ENCODE results near the gene ANGEL1.

Gene ANGEL1, protein sequence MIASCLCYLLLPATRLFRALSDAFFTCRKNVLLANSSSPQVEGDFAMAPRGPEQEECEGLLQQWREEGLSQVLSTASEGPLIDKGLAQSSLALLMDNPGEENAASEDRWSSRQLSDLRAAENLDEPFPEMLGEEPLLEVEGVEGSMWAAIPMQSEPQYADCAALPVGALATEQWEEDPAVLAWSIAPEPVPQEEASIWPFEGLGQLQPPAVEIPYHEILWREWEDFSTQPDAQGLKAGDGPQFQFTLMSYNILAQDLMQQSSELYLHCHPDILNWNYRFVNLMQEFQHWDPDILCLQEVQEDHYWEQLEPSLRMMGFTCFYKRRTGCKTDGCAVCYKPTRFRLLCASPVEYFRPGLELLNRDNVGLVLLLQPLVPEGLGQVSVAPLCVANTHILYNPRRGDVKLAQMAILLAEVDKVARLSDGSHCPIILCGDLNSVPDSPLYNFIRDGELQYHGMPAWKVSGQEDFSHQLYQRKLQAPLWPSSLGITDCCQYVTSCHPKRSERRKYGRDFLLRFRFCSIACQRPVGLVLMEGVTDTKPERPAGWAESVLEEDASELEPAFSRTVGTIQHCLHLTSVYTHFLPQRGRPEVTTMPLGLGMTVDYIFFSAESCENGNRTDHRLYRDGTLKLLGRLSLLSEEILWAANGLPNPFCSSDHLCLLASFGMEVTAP

GRCh38 chr14:76812422-76813383, at the start of gene ANGEL1:
Gene ANGEL1 (minus strand): TSS chr14:76812882. CDS start chr14:76812827, 55 bp downstream.
- peak; percentile 97 for DNase-seq

DNA sequence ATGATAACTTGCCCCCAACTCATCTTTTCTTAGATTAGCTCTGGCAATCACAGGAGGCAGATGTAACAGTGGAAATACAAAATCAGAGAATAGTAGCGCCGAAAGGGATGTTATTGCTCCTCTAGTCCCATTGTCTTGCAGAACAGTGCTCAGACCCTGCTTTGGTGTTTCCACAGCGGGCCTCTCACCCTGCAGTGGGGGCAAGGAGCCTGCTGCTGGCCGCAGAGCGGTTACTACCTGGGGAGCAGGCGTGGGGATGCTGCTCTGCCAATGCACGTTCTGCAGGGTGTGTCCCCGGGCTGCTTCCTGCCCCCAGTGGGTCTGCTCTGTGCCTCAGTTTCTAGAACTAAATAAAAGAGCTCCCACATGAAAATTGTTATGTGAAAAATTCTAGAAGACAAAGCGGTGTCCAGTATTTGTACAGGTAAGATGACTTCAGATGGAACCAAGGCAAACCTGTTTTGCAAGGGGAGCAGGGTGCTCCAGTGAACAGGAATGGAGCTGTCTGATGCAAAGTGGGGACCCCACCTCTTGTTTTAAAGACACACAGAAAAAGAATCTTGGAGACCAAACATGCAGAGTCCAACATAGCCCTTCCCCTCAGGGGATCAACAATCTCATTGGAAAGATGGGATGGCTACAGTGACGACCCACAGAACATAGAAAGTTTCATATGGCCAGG, 49.0 kb upstream of the ANGEL1 start:
- no peak for DNase-seq

- DNase-seq = no peak
Observed at GRCh38 chr14:76856769-76857168, 44.1 kb upstream of the ANGEL1 start.

- DNase-seq = no peak
Observed at GRCh38 chr14:76855066-76855465, 42.4 kb upstream of the ANGEL1 start.

- no peak for DNase-seq
Observed at GRCh38 chr14:76848879-76849278, 36.2 kb upstream of the ANGEL1 start.

DNA sequence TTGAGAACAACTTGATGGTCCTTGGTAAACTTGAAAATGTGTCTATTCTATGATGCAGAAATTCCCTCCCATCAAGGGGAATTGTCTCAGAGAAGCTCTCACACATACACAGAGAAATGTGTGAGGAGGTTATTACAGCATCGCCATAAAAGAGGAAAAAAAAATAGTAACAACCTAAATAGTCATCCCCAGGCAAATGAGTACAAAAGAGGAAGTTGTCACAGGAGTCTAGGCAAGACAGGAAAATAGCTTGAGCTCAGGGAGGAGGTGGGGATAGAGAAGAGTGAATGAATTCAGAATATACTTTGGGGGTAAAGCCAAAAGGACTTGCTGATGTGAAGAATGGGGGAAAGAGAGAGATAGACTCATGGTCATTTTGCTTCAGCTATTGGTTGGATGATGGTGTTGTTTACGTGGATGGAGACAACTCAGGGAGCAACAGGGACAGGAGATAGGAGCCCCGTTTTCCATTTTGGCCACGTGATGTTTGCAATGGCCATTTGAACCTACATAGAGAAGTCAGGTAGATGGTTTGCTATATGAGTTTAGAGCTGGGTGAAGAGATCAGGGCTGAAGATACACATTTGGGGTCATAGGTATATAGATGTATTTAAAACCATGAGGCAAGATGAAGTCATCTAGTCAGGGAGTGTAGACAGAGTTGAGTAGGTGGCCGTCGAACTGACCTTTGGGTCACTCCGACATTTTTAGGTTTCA, 33.8 kb upstream of the ANGEL1 start:
- no peak for DNase-seq

- DNase-seq = peak; percentile 75
Observed at GRCh38 chr14:76844223-76844622, 31.5 kb upstream of the ANGEL1 start.

GRCh38 chr14:76842414-76842813, 29.7 kb upstream of the ANGEL1 start:
- no peak for DNase-seq

DNA sequence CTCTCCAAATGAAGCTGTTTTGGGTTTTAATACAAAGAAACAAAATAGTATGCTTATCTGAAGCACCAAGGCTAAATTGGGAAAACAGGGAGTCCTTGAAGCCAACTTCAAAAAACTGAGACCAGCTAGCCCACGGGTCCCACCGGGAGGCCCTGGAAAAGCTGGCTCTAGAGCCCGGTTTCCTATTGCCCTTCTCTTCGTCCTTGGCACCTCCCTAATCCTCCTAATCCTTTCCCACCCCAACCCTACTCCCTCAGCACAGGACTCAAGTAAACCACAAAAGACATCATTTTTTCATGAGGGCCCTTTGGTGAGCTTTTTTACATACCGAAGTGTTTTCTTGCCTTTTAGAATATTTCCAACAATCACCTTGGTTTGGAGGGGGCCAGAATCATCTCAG, 24.8 kb upstream of the ANGEL1 start:
- no peak for DNase-seq

GRCh38 chr14:76836029-76836630, 23.4 kb upstream of the ANGEL1 start:
- DNase-seq = no peak

GRCh38 chr14:76834241-76834661, 21.6 kb upstream of the ANGEL1 start:
- no peak for DNase-seq

- no peak for DNase-seq
Observed at GRCh38 chr14:76833011-76833410, 20.3 kb upstream of the ANGEL1 start.

GRCh38 chr14:76832503-76832988, 19.9 kb upstream of the ANGEL1 start:
- DNase-seq = no peak

GRCh38 chr14:76830556-76830955, 17.9 kb upstream of the ANGEL1 start:
- no peak for DNase-seq

DNA sequence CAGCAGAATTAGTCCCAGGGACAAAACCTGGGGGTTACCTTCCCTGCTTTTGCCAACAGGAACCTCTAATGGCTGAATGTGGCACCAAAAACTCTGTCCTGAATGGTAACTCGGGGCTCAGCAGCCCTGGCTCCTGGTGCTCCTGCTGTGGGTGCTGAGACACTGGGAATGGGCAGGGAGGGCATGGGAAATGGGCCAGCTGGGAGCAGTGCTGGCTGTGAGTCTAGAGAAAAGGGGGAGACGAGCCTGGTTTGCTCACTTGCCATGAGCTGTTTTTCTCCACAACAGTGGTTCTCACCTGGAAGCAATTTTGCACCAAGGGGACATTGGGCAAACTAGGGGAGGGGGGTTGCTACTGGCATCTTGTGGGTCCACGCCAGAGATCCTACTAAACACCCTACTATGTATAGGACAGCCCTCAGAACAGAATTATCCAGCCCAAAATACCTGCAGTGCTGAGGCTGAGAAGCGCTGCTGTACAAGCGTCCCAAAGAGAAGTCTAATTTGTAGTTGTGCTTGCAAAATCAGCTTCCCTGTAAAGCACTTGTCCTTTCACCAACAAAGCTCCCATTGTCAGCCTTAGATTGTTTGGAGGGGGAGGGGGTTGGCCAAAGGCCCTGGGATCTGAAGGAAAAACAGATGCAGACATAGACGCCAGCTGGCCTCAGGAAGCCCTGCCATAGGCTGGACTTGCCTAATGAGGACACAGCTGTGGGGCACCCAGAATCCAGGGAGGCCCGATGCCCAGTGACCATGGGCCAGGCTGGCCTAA, 17.2 kb upstream of the ANGEL1 start:
- no peak for DNase-seq

DNA sequence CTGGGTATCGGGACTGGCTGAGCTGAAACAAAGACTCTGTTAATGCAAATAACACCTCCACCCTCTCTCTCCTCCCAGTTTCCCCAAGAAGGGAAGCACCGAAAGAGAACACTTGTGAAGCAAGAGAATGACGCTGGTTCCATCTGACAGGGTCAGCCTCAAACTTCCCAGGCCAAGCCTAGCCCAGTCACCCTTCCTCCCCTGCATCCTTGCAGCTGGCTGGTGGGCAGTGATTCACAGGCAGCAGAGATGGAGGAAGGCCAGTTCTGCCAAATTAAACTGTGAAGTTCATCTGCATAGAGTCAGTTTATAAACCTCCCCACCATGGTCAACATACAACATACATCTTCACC, 16.3 kb upstream of the ANGEL1 start:
- DNase-seq = peak; percentile 32

- DNase-seq = no peak
Observed at GRCh38 chr14:76828339-76829012, 15.8 kb upstream of the ANGEL1 start.

- DNase-seq = no peak
Observed at GRCh38 chr14:76827696-76828296, 15.1 kb upstream of the ANGEL1 start.

DNA sequence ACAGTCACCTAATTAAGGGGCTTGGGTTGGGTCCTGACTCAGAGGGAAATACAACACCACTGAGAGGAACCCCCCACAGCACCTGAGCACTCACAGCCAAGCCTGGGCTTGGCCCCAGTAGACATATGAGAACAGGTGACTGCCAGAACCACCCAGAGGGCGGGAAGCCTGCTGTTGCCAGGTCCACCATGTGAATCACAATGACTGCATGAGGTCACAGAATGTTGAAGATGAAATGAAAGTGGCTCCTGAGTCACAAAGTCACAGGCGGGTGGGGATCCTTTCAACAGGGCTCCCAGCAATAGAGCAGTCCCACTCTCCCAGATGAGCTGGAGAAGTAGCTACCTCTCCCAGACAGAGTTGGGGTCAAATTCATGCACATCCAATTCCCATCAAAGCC, 13.4 kb upstream of the ANGEL1 start, which contains the start of gene LRRC74A:
TSS of gene LRRC74A (plus strand) at position 287 of the 400 bp plus-strand sequence. CDS start 290 bp downstream, outside the sequence.
- DNase-seq = no peak

Data from CD4-positive, alpha-beta T cell treated with Interleukin-15 for 1 hour (primary cell).